T47D (cell line): ENCODE results near the gene STEAP1.
A peak's percentile ranks its signal among the peaks of the same experiment; 100 is the strongest.

ENCODE experiments used
- DNase-seq, 2 experiments: peaks; one replicate each; pipeline versions ENCODE4 v3.0.0 to v3.0.0-alpha.2; 2011 to 2012; ENCODE audit warnings: low read depth in 1 of 2, low spot score in 1 of 2
- JUND ChIP-seq: IDR thresholded peaks from 2 replicates; pipeline ENCODE4 v1.6.1; 2012; ENCODE audit warnings: low read depth
- in situ Hi-C: cut with HindIII; loops from 2 replicates; pipeline ENCODE4 v1.10.0; 2016; ENCODE audit warnings: low sequenced_read_pairs, low pct_unique_long_range_greater_than_20kb

STEAP1 gene

DNA sequence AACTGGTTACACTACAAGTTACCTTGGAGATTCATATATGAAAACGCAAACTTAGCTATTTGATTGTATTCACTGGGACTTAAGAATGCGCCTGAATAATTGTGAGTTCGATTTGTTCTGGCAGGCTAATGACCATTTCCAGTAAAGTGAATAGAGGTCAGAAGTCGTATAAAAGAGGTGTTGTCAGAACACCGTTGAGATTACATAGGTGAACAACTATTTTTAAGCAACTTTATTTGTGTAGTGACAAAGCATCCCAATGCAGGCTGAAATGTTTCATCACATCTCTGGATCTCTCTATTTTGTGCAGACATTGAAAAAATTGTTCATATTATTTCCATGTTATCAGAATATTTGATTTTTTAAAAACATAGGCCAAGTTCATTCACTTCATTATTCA is 9.3 kb downstream of the STEAP1 start:
- in situ Hi-C loops, result no loop called here
- no peak for TF ChIP-seq JUND
- no peak for DNase-seq

GRCh38 chr7:90165724-90166123 is 11.5 kb downstream of the STEAP1 start:
- TF ChIP-seq JUND, result no peak
- in situ Hi-C loops, result no loop called here
- peak in 1 of 2 experiments; percentile 25 for DNase-seq

- no peak for TF ChIP-seq JUND
- in situ Hi-C loops, result no loop called here
- no peak for DNase-seq
These were observed 11.9 kb downstream of the STEAP1 start for GRCh38 chr7:90166153-90166552.

GRCh38 chr7:90167361-90167760 is 13.1 kb downstream of the STEAP1 start:
- in situ Hi-C loops, result no loop called here
- no peak for DNase-seq
- TF ChIP-seq JUND, result no peak

DNA sequence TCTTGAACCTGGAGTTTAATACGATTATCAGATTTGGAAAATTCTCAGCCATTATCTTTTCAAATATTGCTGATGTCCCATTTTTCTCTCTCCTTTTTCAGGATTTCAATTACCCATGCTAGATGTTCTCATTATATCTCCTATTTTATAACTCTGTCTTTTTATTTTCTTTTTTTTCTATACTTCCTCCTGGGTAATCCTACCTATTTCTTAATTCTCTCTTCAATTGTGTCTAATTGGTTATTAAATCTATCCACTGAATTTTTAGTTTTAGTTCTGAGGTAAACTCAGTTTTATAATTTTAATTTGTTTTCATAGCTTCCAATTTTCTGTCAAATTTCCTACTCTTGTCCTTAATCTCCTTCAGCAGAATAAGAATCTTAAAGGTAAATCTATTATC is 15.6 kb downstream of the STEAP1 start:
- DNase-seq, result no peak
- no peak for TF ChIP-seq JUND
- in situ Hi-C loops, result no loop called here

DNA sequence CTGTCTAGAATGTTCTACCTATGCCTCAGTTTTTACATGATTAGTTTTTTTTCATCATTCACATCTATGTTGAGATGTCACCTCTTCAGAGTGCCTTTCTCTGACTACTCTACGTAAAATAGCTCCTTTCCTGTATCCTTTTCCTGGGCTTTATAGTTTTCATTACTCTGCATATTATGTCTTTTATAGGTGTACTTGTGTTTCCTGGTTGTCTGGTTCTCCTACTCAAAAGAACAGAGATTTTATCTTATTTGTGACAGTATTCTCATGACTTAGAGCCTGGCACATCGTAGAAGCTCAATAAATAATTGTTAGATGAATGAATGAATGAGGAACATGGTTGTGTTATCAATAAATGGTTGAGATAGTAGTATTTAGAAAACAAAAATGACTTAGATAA is 17.9 kb downstream of the STEAP1 start:
- no peak for TF ChIP-seq JUND
- no peak for DNase-seq
- in situ Hi-C loops, result no loop called here

GRCh38 chr7:90172624-90173023 is 18.4 kb downstream of the STEAP1 start:
- no peak for TF ChIP-seq JUND
- in situ Hi-C loops, result no loop called here
- DNase-seq, result no peak

GRCh38 chr7:90173127-90173844 is 19.0 kb downstream of the STEAP1 start:
- TF ChIP-seq JUND, result no peak
- in situ Hi-C loops, result no loop called here
- DNase-seq, result no peak

DNA sequence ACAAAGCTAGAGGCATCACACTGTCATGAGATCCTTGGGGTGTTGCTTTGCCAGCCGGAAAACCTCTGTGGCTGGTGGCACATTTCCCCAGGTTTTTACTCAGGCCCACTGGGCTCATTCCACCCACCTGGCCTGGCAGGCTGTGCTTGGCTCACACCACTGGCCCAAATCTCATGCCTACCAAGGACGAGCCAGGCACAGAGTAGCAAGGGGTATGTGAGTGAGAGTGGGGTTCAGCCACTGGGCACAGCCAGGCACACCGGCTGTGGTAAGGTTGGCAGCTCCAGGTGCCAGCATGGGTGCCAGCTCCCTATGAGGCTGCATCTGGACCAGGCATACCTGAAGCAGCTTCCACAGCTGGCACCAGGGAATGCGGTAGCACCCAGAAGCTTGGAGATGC is 21.4 kb downstream of the STEAP1 start:
- TF ChIP-seq JUND, result no peak
- in situ Hi-C loops, result no loop called here
- no peak for DNase-seq

GRCh38 chr7:90176195-90176594 is 21.9 kb downstream of the STEAP1 start:
- in situ Hi-C loops, result no loop called here
- no peak for DNase-seq
- no peak for TF ChIP-seq JUND

- DNase-seq, result no peak
- in situ Hi-C loops, result no loop called here
- TF ChIP-seq JUND, result no peak
These were observed 23.9 kb downstream of the STEAP1 start for GRCh38 chr7:90178166-90178565.

DNA sequence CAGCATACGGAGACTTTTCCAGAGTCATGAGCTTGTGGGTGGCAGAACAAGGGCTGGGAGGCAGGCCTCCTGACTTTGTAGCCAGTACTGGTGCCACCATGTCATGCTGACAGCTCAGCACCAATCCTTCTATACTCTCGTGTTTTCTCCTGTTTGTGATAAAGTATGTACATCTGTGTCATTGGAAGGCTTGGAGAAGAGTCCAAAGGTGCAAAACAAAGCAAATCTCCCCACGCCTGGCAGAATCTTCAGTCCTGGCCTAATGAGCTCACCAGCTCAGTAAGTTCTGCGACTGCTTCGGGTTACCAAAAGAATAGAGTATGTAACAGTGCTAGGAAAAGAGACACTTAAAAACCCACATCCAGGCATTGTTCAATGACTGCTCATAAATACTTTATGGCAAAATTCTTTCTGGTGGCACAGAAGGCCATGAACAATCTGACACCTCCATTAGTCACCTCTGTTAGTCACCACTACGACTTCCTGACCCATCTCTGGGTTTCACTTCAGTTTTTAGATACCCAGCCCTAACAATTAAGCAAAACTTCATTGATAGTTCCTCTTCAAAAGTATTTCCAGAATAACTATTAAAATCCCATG is 24.5 kb downstream of the STEAP1 start:
- no peak for TF ChIP-seq JUND
- DNase-seq, result no peak
- in situ Hi-C loops, result no loop called here

DNA sequence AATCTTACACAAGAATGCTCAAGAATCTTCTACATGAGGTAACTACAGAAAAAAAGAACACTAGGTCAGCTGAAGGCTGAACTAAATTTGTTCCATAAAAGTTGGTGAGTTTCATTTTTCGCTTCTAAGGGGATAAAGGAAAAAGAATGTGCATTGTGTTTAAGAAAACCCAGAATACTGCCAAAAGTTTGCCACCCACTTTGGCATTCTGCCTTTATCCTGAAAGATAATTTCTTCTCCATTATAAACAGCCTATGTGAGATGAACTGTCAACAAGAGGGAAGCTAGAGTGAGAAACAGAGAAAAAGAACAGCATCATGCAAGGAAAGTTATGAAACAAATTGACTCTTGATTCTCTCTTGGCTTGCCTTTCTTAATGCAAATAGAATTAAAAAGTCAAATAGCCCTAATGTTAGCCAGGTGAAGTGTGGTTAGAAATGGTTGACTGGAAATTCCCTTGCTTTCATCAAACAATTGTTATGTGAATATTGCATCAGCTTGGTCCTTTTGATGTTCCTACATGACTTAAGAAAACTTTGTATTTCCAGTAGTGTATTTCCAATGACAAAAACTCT is 25.8 kb downstream of the STEAP1 start:
- TF ChIP-seq JUND, result no peak
- DNase-seq, result peak in 1 of 2 experiments; percentile 71
- in situ Hi-C loops, result no loop called here
